Measurements from ENCODE around the gene DNAH3.

DNA sequence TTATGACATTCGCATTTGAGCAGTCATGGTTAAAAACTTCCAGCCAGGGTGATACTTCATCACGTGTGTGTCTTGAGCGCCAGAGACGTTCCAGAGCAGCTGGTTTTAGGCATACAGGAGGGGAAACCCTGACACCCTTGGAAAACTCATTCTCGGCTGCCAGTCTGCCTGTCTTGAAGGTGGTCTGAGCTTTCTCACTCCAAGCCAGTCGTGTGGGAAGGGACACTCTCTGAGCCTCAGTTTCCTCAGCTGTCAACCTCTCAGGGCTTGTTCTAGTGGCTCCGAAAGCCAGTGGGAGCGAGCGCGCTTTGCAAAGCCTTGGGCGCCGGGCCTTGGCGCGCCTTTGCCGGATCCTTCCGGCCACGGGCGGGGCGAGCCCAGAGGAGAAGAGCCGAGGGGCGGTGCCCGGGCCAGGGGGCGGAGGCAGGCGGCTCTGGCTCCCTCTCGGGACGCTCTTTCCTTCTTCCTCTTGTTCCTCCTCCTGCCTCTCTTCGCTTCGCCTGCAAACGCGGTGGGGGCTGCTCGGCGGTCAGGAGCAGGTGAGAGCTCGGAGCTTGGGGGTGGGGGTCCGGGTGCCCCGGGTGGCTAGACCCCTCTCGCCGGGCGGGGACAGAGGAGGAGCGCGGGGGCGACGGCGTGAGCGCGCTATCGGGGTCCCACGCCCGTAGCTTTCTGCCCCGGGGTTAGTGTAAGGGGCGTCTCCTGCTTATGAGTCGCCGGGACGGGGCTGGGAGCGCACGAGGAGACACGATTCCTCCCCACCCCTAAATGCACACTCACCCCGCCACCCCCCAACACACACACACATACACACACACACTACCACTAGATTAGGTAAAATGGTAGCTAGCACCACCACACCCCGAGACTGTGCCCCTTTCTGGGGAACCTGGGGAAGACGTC is 7.8 kb upstream of the DNAH3 start, which contains the start of gene LDAF1:
- TF ChIP-seq, protein P1, sequence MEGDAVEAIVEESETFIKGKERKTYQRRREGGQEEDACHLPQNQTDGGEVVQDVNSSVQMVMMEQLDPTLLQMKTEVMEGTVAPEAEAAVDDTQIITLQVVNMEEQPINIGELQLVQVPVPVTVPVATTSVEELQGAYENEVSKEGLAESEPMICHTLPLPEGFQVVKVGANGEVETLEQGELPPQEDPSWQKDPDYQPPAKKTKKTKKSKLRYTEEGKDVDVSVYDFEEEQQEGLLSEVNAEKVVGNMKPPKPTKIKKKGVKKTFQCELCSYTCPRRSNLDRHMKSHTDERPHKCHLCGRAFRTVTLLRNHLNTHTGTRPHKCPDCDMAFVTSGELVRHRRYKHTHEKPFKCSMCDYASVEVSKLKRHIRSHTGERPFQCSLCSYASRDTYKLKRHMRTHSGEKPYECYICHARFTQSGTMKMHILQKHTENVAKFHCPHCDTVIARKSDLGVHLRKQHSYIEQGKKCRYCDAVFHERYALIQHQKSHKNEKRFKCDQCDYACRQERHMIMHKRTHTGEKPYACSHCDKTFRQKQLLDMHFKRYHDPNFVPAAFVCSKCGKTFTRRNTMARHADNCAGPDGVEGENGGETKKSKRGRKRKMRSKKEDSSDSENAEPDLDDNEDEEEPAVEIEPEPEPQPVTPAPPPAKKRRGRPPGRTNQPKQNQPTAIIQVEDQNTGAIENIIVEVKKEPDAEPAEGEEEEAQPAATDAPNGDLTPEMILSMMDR (IDR thresholded peaks at IDR 0.05): no peak
- TF ChIP-seq POLR2A (IDR thresholded peaks at IDR 0.05): no peak
